Activated naive CD8-positive, alpha-beta T cell treated with anti-CD3 and anti-CD28 coated beads, Interleukin-2, amount 50 U/mL, for 16 hours (primary cell): ENCODE measurements around the gene CNBD2.
"Not testable (repeated sequence)": the region's sequence is repeated elsewhere in the genome, so short reads cannot be mapped to it uniquely, and the experiment has no call there.

ENCODE experiments used
- DNase-seq: peaks from one replicate; pipeline ENCODE4 v3.0.0-alpha.2; 2020; ENCODE audit warnings: low read depth, low spot score

Gene CNBD2

GRCh38 chr20:36018208-36018988 lies 50.0 kb downstream of the CNBD2 start:
- no peak for DNase-seq

- not testable (repeated sequence) for DNase-seq
Measured at GRCh38 chr20:36026131-36026530, 57.7 kb downstream of the CNBD2 start.

- DNase-seq: no peak
Measured at GRCh38 chr20:36028106-36028808, 59.9 kb downstream of the CNBD2 start.

GRCh38 chr20:36030149-36030548 lies 61.8 kb downstream of the CNBD2 start:
- no peak for DNase-seq

- DNase-seq: no peak
Measured at GRCh38 chr20:36031806-36032205, 63.4 kb downstream of the CNBD2 start.

GRCh38 chr20:36034875-36035274 lies 66.5 kb downstream of the CNBD2 start:
- no peak for DNase-seq

- DNase-seq: no peak
Measured at GRCh38 chr20:36035745-36036144, 67.4 kb downstream of the CNBD2 start.

GRCh38 chr20:36036688-36037087 lies 68.3 kb downstream of the CNBD2 start:
- no peak for DNase-seq

- no peak for DNase-seq
Measured at GRCh38 chr20:36040571-36040970, 72.2 kb downstream of the CNBD2 start.

- DNase-seq: no peak
Measured at GRCh38 chr20:36043441-36043840, 75.1 kb downstream of the CNBD2 start.

- DNase-seq: no peak
Measured at GRCh38 chr20:36043892-36044515, 75.6 kb downstream of the CNBD2 start.

- DNase-seq: no peak
Measured at GRCh38 chr20:36045373-36045714, 77.0 kb downstream of the CNBD2 start.

- not testable (repeated sequence) for DNase-seq
Measured at GRCh38 chr20:36046073-36046798, 77.8 kb downstream of the CNBD2 start.

- not testable (repeated sequence) for DNase-seq
Measured at GRCh38 chr20:36049408-36049807, 81.0 kb downstream of the CNBD2 start.

- peak; percentile 91 for DNase-seq
Measured at GRCh38 chr20:36050436-36051317, 82.3 kb downstream of the CNBD2 start.

GRCh38 chr20:36051318-36052116 lies 83.1 kb downstream of the CNBD2 start:
- no peak for DNase-seq

- DNase-seq: no peak
Measured at GRCh38 chr20:36052117-36052513, 83.7 kb downstream of the CNBD2 start.

GRCh38 chr20:36053863-36054518 lies 85.6 kb downstream of the CNBD2 start:
- not testable (repeated sequence) for DNase-seq

GRCh38 chr20:36055145-36055544 lies 86.8 kb downstream of the CNBD2 start:
- no peak for DNase-seq

GRCh38 chr20:36060676-36061075 lies 92.3 kb downstream of the CNBD2 start:
- DNase-seq: no peak
